Upper lobe of right lung (tissue), 1 donor: ENCODE results near the gene VWA5B1. TPM values are rescaled to one million over a fixed set of nuclear protein-coding genes. Genes with fewer than 3 reads are reported as not detected.

Source experiments
- ATAC-seq: fragments of 200-7000 bp; cut with Tn5 transposase; one replicate; pipeline ENCODE4 v1.9.1; 2020; ENCODE audit warnings: mild to moderate bottlenecking, moderate library complexity
- DNase-seq: peaks from one replicate; pipeline ENCODE4 v3.0.0-alpha.2; 2020
- H3K27ac ChIP-seq: fragments of 200-600 bp; one replicate; pipeline ENCODE4 v1.8.0; 2022
- H3K27me3 ChIP-seq: fragments of 200-600 bp; one replicate; pipeline ENCODE4 v1.8.0; 2022; ENCODE audit warnings: mild to moderate bottlenecking
- H3K36me3 ChIP-seq: fragments of 200-600 bp; one replicate; pipeline ENCODE4 v1.8.0; 2022
- H3K4me1 ChIP-seq: fragments of 200-600 bp; one replicate; pipeline ENCODE4 v1.8.0; 2022
- H3K4me3 ChIP-seq: fragments of 200-600 bp; one replicate; pipeline ENCODE4 v1.8.0; 2022; ENCODE audit warnings: mild to moderate bottlenecking
- H3K9me3 ChIP-seq: fragments of 200-600 bp; one replicate; pipeline ENCODE4 v1.8.0; 2022
- intact Hi-C: fragments of 100-400 bp; cut with DNase I; formaldehyde crosslinking; loops from one replicate; pipeline ENCODE4 v1.11.0; 2022
- total RNA-seq: library from RNA; stranded (reverse); fragmentation: NEBNext Ultra II Directional; extraction: Animal tissue kit (Norgen Biotek cat#: 25700); gene quantifications from one replicate; pipeline ENCODE4 v1.2.1, GENCODE V29; 2021
- TF ChIP-seq, protein P1 (sequence below): fragments of 200-600 bp; IDR thresholded peaks from one replicate; pipeline ENCODE4 v1.8.0; 2022; ENCODE audit warnings: antibody characterized with exemption
- donor health status: DM: no; HTN: yes; CAD: no; lungs with severe emphysema.

VWA5B1 gene
- total RNA-seq, 1 donor from 2014 or later, result 0.09 TPM

- Histone ChIP-seq H3K27me3 (no peaks in the 10 kb centered on the region), H3K9me3 (no peaks in the 10 kb centered on the region), H3K27ac (peak overlapping the region; percentile 20), H3K36me3 (no peaks in the 10 kb centered on the region), H3K4me3 (no peak overlapping the region), H3K4me1 (peaks cover 11% of the 10 kb centered on the region)
- TF ChIP-seq, protein P1, sequence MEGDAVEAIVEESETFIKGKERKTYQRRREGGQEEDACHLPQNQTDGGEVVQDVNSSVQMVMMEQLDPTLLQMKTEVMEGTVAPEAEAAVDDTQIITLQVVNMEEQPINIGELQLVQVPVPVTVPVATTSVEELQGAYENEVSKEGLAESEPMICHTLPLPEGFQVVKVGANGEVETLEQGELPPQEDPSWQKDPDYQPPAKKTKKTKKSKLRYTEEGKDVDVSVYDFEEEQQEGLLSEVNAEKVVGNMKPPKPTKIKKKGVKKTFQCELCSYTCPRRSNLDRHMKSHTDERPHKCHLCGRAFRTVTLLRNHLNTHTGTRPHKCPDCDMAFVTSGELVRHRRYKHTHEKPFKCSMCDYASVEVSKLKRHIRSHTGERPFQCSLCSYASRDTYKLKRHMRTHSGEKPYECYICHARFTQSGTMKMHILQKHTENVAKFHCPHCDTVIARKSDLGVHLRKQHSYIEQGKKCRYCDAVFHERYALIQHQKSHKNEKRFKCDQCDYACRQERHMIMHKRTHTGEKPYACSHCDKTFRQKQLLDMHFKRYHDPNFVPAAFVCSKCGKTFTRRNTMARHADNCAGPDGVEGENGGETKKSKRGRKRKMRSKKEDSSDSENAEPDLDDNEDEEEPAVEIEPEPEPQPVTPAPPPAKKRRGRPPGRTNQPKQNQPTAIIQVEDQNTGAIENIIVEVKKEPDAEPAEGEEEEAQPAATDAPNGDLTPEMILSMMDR, result no peak
- intact Hi-C loops, result no loop called here
- DNase-seq, result peak; percentile 13
- no peak for ATAC-seq
Measured at GRCh38 chr1:20324704-20325406, 34.2 kb downstream of the VWA5B1 start.

DNA sequence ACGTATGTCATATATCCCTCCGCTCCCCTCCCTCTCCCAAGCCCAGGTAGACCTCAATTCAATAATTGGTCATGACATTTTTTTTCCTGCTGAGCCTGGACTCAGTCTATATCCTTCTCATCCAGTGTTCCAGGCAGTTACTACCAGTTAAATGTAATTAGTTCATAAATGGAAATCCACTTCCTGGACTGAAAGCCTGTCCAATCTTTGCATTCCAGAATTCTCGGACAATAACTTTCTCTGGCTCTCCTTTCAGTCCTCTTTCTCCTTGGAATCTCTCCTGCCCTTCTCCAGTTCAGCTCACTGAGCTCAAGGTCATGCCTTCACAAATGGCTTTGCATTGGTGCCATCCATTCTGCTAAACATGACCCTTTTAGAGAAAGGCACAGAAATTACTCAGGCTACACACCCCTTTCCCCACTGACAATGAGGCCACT is 34.8 kb downstream of the VWA5B1 start:
- TF ChIP-seq, protein P1, result no peak
- ATAC-seq (no peak), DNase-seq (no peak)
- H3K27ac ChIP-seq, result peak overlapping the region; percentile 20
- no peaks in the 10 kb centered on the region for H3K9me3 ChIP-seq
- intact Hi-C loops, result no loop called here
- no peaks in the 10 kb centered on the region for H3K36me3 ChIP-seq
- H3K4me1 ChIP-seq, result peaks cover 11% of the 10 kb centered on the region
- H3K4me3 ChIP-seq, result no peak overlapping the region
- H3K27me3 ChIP-seq, result no peaks in the 10 kb centered on the region

DNA sequence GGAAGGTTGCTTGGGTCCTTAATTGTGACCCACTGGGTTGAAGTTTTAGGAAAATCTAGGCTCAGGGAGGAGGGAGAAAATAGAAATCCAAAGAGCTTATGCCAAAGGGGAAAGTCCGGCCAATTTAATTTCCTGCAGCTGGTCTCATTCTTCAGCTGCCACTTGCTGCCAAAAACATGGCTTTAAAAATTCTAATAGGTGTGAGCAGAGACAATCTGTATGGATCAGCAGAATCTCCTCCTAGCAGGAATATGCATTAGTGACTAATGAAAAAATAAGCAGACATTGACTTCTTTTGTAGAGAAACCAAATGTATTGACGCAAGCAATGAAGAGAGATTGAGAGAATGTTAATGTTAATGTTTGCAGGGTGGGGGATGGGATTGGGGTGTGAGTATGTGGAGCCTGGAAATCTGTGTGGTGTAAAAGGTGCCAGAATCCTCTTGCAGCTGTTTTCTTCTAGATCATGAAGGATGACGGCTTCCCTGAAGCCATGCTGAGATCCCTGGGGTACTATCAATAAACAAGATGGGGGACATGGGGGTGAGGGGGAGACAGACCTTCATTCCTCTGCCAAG is 35.3 kb downstream of the VWA5B1 start:
- DNase-seq, result peak; percentile 3
- peak; percentile 46 for ATAC-seq
- Histone ChIP-seq H3K4me1 (peaks cover 11% of the 10 kb centered on the region), H3K4me3 (no peak overlapping the region), H3K9me3 (no peaks in the 10 kb centered on the region), H3K36me3 (no peaks in the 10 kb centered on the region), H3K27ac (peak overlapping the region; percentile 42), H3K27me3 (peaks cover 2% of the 10 kb centered on the region)
- intact Hi-C loops, result no loop called here
- TF ChIP-seq, protein P1, result no peak

DNA sequence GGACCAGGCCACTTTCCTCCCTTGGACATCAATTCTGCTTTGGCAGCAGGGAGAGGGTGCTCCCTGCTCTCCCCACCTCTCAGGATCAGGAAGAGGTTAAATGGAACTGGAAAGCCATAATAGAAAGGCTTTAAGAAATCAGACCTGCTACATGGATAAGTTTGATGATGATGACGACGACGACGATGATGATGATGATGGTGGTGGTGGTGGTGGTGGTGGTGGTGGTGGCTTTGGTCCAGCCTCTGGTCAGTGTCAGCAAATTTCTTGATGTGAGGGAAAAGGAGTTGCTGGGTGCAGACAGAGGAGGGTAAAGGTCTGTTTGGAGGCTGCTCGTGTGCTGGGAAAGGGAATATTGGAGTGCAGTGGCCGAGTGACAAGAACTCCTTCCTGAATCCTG is 36.8 kb downstream of the VWA5B1 start:
- peak; percentile 11 for DNase-seq
- intact Hi-C loops, result no loop called here
- no peak for ATAC-seq

GRCh38 chr1:20328201-20328600 is 37.5 kb downstream of the VWA5B1 start:
- intact Hi-C loops, result no loop called here
- Histone ChIP-seq H3K36me3 (no peaks in the 10 kb centered on the region), H3K9me3 (no peaks in the 10 kb centered on the region), H3K4me3 (no peak overlapping the region), H3K27me3 (peaks cover 7% of the 10 kb centered on the region), H3K27ac (no peak overlapping the region), H3K4me1 (peaks cover 7% of the 10 kb centered on the region)
- no peak for ATAC-seq
- TF ChIP-seq, protein P1, result no peak
- DNase-seq, result peak; percentile 35

More for the DNA sequence above, 36.8 kb downstream of the VWA5B1 start:
- Histone ChIP-seq H3K4me1 (peaks cover 9% of the 10 kb centered on the region), H3K4me3 (no peak overlapping the region), H3K27me3 (peaks cover 4% of the 10 kb centered on the region), H3K27ac (no peak overlapping the region), H3K36me3 (no peaks in the 10 kb centered on the region), H3K9me3 (no peaks in the 10 kb centered on the region)
- TF ChIP-seq, protein P1, result no peak
